ENCODE results near the gene HADHA.
A peak's percentile ranks its signal among the peaks of the same experiment; 100 is the strongest.
"Not testable (repeated sequence)": the region's sequence is repeated elsewhere in the genome, so short reads cannot be mapped to it uniquely, and the experiment has no call there.

The HADHA gene

GRCh38 chr2:26244309-26245230, at the start of gene HADHA, which contains the start of gene HADHB:
HADHA (minus strand) TSS chr2:26244632; CDS start chr2:26244596, 36 bp downstream.
HADHB (plus strand) TSS chr2:26244939; CDS start chr2:26254255, 9,316 bp downstream.
- peak; percentile 84 for DNase-seq (ENCODE audit: low read depth)

DNA sequence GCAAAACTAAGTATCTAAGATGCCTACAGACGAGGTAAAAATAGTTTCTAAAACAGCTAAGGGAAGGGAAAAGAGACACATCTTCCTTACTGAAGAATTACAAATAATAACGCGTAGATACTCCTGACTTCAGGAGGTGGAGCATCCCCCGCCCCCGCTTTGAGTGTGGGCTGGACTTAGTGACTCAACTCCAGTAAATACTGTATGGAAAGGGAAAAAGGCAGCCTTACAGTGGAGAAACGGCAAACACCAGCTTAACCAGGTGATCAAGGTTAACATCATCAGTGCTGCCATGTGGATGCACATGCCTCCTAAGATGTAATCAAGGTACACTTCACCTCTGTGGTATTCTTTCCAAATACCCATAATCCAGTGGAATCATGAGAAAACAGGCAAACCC, 48.2 kb upstream of the HADHA start:
- DNase-seq (ENCODE audit: low read depth), result no peak

DNA sequence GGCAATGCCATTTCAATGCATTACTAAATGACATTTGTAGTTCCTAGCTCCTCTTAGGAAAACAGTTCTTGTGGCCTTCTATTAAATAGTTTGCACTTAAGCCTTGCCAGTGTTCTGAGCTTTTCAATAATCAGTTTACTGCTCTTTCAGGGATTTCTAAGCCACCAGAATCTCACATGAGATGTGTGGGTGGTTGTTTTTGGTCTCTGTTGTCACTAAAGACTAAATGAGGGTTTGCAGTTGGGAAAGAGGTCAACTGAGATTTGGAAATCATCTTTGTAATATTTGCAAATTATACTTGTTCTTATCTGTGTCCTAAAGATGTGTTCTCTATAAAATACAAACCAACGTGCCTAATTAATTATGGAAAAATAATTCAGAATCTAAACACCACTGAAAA, 45.6 kb upstream of the HADHA start:
- DNase-seq (ENCODE audit: low read depth), result no peak

DNA sequence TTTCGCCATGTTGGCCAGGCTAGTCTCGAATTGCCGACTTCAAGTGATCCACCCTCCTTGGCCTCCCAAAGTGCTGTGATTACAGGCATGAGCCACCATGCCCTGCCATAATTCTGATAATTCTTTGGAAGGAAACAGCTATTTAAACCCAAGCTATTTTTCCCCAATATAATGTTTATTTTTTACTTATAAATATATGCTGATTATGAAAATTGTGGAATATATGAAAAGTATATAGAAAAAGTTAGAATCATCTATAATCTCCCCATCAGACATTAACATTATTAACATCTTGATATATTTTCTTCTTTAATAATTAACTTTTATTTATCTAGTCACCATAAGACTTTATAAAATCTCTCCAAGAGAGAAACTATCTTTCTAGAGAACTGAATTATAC, 41.5 kb upstream of the HADHA start:
- DNase-seq (ENCODE audit: low read depth), result no peak

GRCh38 chr2:26284132-26284531, 39.7 kb upstream of the HADHA start:
- DNase-seq (ENCODE audit: low read depth), result no peak

DNA sequence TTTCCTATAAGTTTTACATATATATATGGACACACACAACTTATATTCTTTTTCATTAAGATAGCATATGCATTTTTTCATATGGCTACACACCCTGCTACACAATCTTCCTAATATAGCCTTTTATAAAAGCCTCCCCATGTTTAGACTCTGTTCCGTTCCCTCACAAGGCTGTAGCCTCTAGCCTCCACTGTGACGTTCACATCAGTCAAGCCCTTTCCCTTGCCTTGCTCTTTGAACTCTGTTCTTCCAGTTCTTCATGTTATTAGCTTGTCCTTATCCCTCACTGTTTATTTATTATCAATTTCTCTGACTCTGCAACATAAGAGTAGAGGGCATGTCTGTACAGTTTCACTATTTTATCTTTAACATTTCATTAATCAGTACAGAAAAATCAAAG, 39.2 kb upstream of the HADHA start:
- no peak for DNase-seq (ENCODE audit: low read depth)

DNA sequence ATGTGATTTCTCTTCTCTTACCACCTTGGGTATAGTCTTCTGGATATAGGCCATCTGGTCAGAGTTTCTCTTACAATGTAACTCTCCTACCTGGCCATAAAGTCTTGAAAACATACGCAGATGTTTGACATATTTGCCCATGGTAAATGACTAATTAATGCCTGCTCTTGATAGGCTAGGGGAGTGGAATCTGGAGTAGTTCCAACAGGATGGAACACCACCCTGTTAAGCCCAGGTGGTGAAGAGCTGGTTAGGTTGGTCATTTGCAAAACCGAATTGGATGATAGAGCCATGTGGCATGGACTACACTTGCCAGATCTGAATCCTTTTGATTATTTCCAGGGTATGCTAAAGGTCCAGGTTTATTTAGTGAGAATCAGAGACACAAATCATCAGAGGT, 36.8 kb upstream of the HADHA start:
- DNase-seq (ENCODE audit: low read depth), result no peak

GRCh38 chr2:26279886-26280285, 35.5 kb upstream of the HADHA start:
- no peak for DNase-seq (ENCODE audit: low read depth)

- no peak for DNase-seq (ENCODE audit: low read depth)
These were observed 32.2 kb upstream of the HADHA start for GRCh38 chr2:26276484-26277227.

DNA sequence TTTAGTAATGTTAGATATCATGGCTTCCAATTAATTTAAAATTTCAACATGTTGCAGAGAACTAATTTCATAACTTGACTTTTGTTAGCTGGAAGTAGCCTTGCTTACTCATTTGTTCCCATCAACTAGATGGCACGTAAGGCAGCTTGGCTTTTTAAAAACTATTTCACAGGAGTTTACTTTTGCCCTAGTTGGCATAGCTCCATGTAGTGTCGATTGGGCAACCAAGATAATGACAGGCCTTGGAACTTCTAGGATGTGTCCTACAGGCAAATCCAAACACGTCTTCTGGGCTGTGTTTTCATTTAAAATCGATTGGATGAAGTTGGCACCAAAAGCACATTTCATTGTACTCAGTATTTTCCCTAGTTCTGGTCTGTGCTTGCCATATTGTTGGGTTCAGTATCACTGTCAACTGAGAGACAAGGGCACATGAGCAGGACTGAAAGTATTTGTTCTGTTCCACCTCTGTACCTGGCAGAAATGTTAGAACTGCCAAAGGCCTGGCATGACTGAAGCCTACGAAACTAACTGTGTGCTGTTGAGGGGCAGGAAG, 29.7 kb upstream of the HADHA start:
- DNase-seq (ENCODE audit: low read depth), result peak; percentile 95

GRCh38 chr2:26273501-26273900, 29.1 kb upstream of the HADHA start:
- DNase-seq (ENCODE audit: low read depth), result no peak

- no peak for DNase-seq (ENCODE audit: low read depth)
These were observed 25.9 kb upstream of the HADHA start for GRCh38 chr2:26270373-26270772.

GRCh38 chr2:26269571-26270158, 25.2 kb upstream of the HADHA start:
- DNase-seq (ENCODE audit: low read depth), result no peak

- not testable (repeated sequence) for DNase-seq (ENCODE audit: low read depth)
These were observed 24.4 kb upstream of the HADHA start for GRCh38 chr2:26268670-26269385.

GRCh38 chr2:26268213-26268612, 23.8 kb upstream of the HADHA start:
- no peak for DNase-seq (ENCODE audit: low read depth)

DNA sequence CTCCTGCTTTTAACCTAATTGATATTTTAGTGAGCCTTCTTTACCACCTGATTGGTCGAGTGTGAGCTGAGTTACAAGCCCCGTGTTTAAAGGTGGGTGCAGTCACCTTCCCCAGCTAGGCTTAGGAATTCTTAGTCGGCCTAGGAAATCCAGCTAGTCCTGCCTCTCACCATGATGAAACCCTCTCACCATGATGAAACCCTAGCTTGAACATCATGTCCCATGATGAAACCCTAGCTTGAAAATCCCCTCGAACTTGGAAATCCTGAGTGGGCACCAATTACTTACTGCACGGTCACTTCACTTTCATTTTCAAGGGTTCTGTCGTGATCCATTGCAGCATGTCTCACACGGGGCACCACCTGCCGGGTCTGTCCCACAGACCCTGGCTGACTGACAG, 14.4 kb upstream of the HADHA start:
- DNase-seq (ENCODE audit: low read depth), result not testable (repeated sequence)

- DNase-seq (ENCODE audit: low read depth), result no peak
These were observed 11.4 kb upstream of the HADHA start for GRCh38 chr2:26255759-26256384.

DNA sequence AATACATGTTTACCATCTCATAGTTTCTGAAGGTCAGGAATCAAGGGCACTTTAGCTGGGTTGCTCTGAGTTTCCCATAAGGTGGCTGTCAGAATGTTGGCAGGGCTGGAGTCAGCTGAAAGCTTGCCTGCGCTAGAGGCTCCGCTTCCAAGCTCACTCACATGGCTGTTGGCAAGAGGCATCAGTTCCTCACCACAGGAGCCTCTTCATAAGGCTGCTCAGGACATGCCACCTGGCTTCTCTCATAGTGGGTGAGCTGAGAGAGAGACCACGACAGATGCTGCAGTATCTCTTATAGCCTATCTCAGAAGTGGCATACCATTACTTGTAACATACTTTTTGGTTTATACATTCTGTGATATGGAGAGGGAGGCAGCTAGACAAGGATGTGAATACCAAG, 7.5 kb upstream of the HADHA start:
- no peak for DNase-seq (ENCODE audit: low read depth)

- no peak for DNase-seq (ENCODE audit: low read depth)
These were observed 5.2 kb upstream of the HADHA start for GRCh38 chr2:26249625-26250024.

- no peak for DNase-seq (ENCODE audit: low read depth)
These were observed 2.4 kb upstream of the HADHA start for GRCh38 chr2:26246818-26247217.

GRCh38 chr2:26245810-26246209, 1.4 kb upstream of the HADHA start:
- DNase-seq (ENCODE audit: low read depth), result no peak

Data from stromal cell of bone marrow (primary cell).